ENCODE measurements around the gene RCN1. TPM values are rescaled to one million over a fixed set of nuclear protein-coding genes. Genes with fewer than 3 reads are reported as not detected.
"Not testable (repeated sequence)": the region's sequence is repeated elsewhere in the genome, so short reads cannot be mapped to it uniquely, and the experiment has no call there.

RCN1 gene
- polyA plus RNA-seq (ENCODE audit: insufficient read length), result 201 TPM
- long read RNA-seq, donor 1, transcript RCN1-201 (6 exons, 2,572 nt), result major isoform, 90 of 132 reads
- long read RNA-seq, donor 1, partial matches to known transcripts, result 37 of 132 reads
- long read RNA-seq, donor 1, other reads (novel, unspliced or antisense), result 0 of 132 reads
- long read RNA-seq, donor 2, transcript RCN1-201 (6 exons, 2,572 nt), result major isoform, 69 of 74 reads
- long read RNA-seq, donor 2, partial matches to known transcripts, result 0 of 74 reads
- long read RNA-seq, donor 2, other reads (novel, unspliced or antisense), result 0 of 74 reads
- long read RNA-seq, donor 3, transcript RCN1-201 (6 exons, 2,572 nt), result major isoform, 42 of 46 reads
- long read RNA-seq, donor 3, partial matches to known transcripts, result 0 of 46 reads
- long read RNA-seq, donor 3, other reads (novel, unspliced or antisense), result 0 of 46 reads
- long read RNA-seq, donor 4, partial matches to known transcripts, result 0 of 2 reads
- long read RNA-seq, donor 4, other reads (novel, unspliced or antisense), result 0 of 2 reads
- long read RNA-seq, donor 5, transcript RCN1-204 (2 exons, 2,653 nt), result minor isoform, 5 of 102 reads
- long read RNA-seq, donor 5, transcript RCN1-201 (6 exons, 2,572 nt), result major isoform, 93 of 102 reads
- long read RNA-seq, donor 5, partial matches to known transcripts, result 0 of 102 reads
- long read RNA-seq, donor 5, other reads (novel, unspliced or antisense), result 0 of 102 reads
- long read RNA-seq, donor 6, transcript RCN1-204 (2 exons, 2,653 nt), result minor isoform, 5 of 111 reads
- long read RNA-seq, donor 6, transcript RCN1-201 (6 exons, 2,572 nt), result major isoform, 105 of 111 reads
- long read RNA-seq, donor 6, partial matches to known transcripts, result 0 of 111 reads
- long read RNA-seq, donor 6, other reads (novel, unspliced or antisense), result 0 of 111 reads
- long read RNA-seq, donor 7, transcript RCN1-201 (6 exons, 2,572 nt), result major isoform, 85 of 105 reads
- long read RNA-seq, donor 7, transcript RCN1-204 (2 exons, 2,653 nt), result minor isoform, 6 of 105 reads
- long read RNA-seq, donor 7, partial matches to known transcripts, result 8 of 105 reads
- long read RNA-seq, donor 7, other reads (novel, unspliced or antisense), result 5 of 105 reads
- long read RNA-seq, donor 8, transcript RCN1-201 (6 exons, 2,572 nt), result major isoform, 39 of 43 reads
- long read RNA-seq, donor 8, partial matches to known transcripts, result 0 of 43 reads
- long read RNA-seq, donor 8, other reads (novel, unspliced or antisense), result 0 of 43 reads

- peak; percentile 84 for DNase-seq
Observed at GRCh38 chr11:32090545-32091370, at the start of gene RCN1. Gene RCN1, plus strand, starts transcription at chr11:32091074. Its CDS starts 123 bp downstream, at chr11:32091197.

- no peak for DNase-seq
Observed at GRCh38 chr11:32043737-32044136, 47.1 kb upstream of the RCN1 start.

GRCh38 chr11:32044158-32044863 is 46.6 kb upstream of the RCN1 start:
- DNase-seq, result no peak

- DNase-seq, result no peak
Observed at GRCh38 chr11:32045456-32045855, 45.4 kb upstream of the RCN1 start.

GRCh38 chr11:32050264-32050663 is 40.6 kb upstream of the RCN1 start:
- no peak for DNase-seq

GRCh38 chr11:32052215-32052614 is 38.7 kb upstream of the RCN1 start:
- peak; percentile 62 for DNase-seq

- no peak for DNase-seq
Observed at GRCh38 chr11:32053151-32053888, 37.6 kb upstream of the RCN1 start.

- DNase-seq, result no peak
Observed at GRCh38 chr11:32055861-32056260, 35.0 kb upstream of the RCN1 start.

- DNase-seq, result no peak
Observed at GRCh38 chr11:32056438-32056837, 34.4 kb upstream of the RCN1 start.

GRCh38 chr11:32059686-32060462 is 31.0 kb upstream of the RCN1 start:
- no peak for DNase-seq

GRCh38 chr11:32062540-32062939 is 28.3 kb upstream of the RCN1 start:
- DNase-seq, result no peak

GRCh38 chr11:32063031-32063430 is 27.8 kb upstream of the RCN1 start:
- not testable (repeated sequence) for DNase-seq

GRCh38 chr11:32065865-32066629 is 24.8 kb upstream of the RCN1 start:
- no peak for DNase-seq

- no peak for DNase-seq
Observed at GRCh38 chr11:32068134-32068870, 22.6 kb upstream of the RCN1 start.

- no peak for DNase-seq
Observed at GRCh38 chr11:32069361-32070058, 21.4 kb upstream of the RCN1 start.

- no peak for DNase-seq
Observed at GRCh38 chr11:32070692-32071091, 20.2 kb upstream of the RCN1 start.

GRCh38 chr11:32071811-32072210 is 19.1 kb upstream of the RCN1 start:
- DNase-seq, result no peak
